Peyer's patch (tissue), 4 donors: ENCODE data around the gene OAS3.

ENCODE experiments used
- CTCF ChIP-seq, 6 experiments: fragments of 450-650 bp in 4 of 6; fragments of 200-600 bp in 2 of 6; sonication (generic) in 1 of 6; IDR thresholded peaks; one replicate each; pipeline ENCODE4 v1.5.1; 2017 to 2019; ENCODE audit warnings: antibody characterized with exemption in 6 of 6, mild to moderate bottlenecking in 3 of 6, moderate library complexity in 1 of 6
- POLR2A ChIP-seq, 2 donors: fragments of 450-650 bp; IDR thresholded peaks; one replicate each; pipeline ENCODE4 v1.5.1; 2017; ENCODE audit warnings: antibody characterized with exemption in 2 of 2, mild to moderate bottlenecking in 2 of 2, moderate library complexity in 2 of 2

DNA sequence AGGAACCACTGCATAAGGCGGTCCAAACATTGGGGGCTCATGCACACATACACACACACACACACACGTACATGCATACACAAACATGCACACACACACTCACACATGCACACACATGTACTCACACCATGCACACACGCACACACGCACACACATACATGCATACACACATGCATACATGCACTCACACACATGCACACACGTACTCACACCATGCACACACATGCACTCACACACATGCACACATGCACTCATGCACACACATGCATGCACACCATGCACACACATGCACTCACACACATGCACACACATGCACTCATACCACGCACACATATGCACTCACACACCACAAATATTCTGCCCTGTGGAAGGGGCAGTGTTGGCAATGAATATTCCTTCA lies 62.2 kb downstream of the OAS3 start:
- TF ChIP-seq CTCF (IDR thresholded peaks at IDR 0.05) (no peak), POLR2A (IDR thresholded peaks at IDR 0.05) (no peak)
